GM23338 (cell line): ENCODE measurements around the gene VCL. TPM values are rescaled to one million over a fixed set of nuclear protein-coding genes. Genes with fewer than 3 reads are reported as not detected.

ENCODE experiments used
- ATAC-seq: fragments of 200-7000 bp; cut with Tn5 transposase; 3 replicates; pipeline ENCODE4 v1.9.1; 2020
- DNase-seq: peaks from one replicate; pipeline ENCODE4 v3.0.0-alpha.2; 2015; ENCODE audit warnings: low spot score
- H2AFZ ChIP-seq: fragments of 200-600 bp; sonication (generic); 2 replicates; pipeline ENCODE4 v1.8.0; 2016; ENCODE audit warnings: antibody characterized with exemption, mild to moderate bottlenecking, moderate library complexity
- H3F3A ChIP-seq: fragments of 200-600 bp; sonication (generic); replicated peaks from 2 replicates; pipeline ENCODE4 v1.8.0; 2017; ENCODE audit warnings: antibody characterized with exemption, mixed run types, low read depth
- H3K27ac ChIP-seq: fragments of 200-600 bp; sonication (generic); 2 replicates; pipeline ENCODE4 v1.6.1; 2016; ENCODE audit warnings: low read depth
- H3K27me3 ChIP-seq: fragments of 200-600 bp; sonication (generic); 2 replicates; pipeline ENCODE4 v1.8.0; 2016; ENCODE audit warnings: mild to moderate bottlenecking, mixed run types, moderate library complexity; ENCODE audit not compliant: insufficient read depth
- H3K36me3 ChIP-seq: fragments of 200-600 bp; sonication (generic); 2 replicates; pipeline ENCODE4 v1.8.0; 2016; ENCODE audit warnings: mild to moderate bottlenecking; ENCODE audit not compliant: insufficient read depth
- H3K4me1 ChIP-seq: fragments of 200-600 bp; sonication (generic); 2 replicates; pipeline ENCODE4 v1.8.0; 2016; ENCODE audit warnings: mild to moderate bottlenecking, moderate library complexity; ENCODE audit not compliant: insufficient read depth
- H3K4me2 ChIP-seq: fragments of 200-600 bp; sonication (generic); 2 replicates; pipeline ENCODE4 v1.7.1; 2017; ENCODE audit warnings: mixed run types
- H3K4me3 ChIP-seq: fragments of 200-600 bp; sonication (generic); 2 replicates; pipeline ENCODE4 v1.6.1; 2016; ENCODE audit warnings: mixed run types
- H3K79me2 ChIP-seq: fragments of 200-600 bp; sonication (generic); replicated peaks from 2 replicates; pipeline ENCODE4 v1.8.0; 2017; ENCODE audit warnings: mild to moderate bottlenecking; ENCODE audit not compliant: insufficient read depth
- H3K9me2 ChIP-seq: fragments of 200-600 bp; sonication (generic); 2 replicates; pipeline ENCODE4 v1.8.0; 2017; ENCODE audit not compliant: insufficient read depth
- H4K20me1 ChIP-seq: fragments of 200-600 bp; sonication (generic); replicated peaks from 2 replicates; pipeline ENCODE4 v1.8.0; 2017; ENCODE audit warnings: mild to moderate bottlenecking; ENCODE audit not compliant: insufficient read depth
- H3K27ac Mint-ChIP-seq: 2 replicates; pipeline ENCODE4 v1.8.0; 2020; ENCODE audit warnings: inconsistent platforms, mild to moderate bottlenecking, moderate library complexity, mixed read lengths
- H3K27me3 Mint-ChIP-seq: 3 replicates; pipeline ENCODE4 v1.8.0; 2022; ENCODE audit warnings: low read depth, mild to moderate bottlenecking, moderate library complexity, mixed read lengths, inconsistent platforms; ENCODE audit not compliant: insufficient read depth, poor library complexity
- H3K36me3 Mint-ChIP-seq: 3 replicates; pipeline ENCODE4 v1.8.0; 2021; ENCODE audit warnings: low read depth, mild to moderate bottlenecking, inconsistent platforms, moderate library complexity, mixed read lengths
- H3K4me1 Mint-ChIP-seq: 3 replicates; pipeline ENCODE4 v1.8.0; 2020; ENCODE audit warnings: mild to moderate bottlenecking, inconsistent platforms, mixed read lengths
- H3K4me3 Mint-ChIP-seq: 3 replicates; pipeline ENCODE4 v1.8.0; 2021; ENCODE audit warnings: moderate library complexity, mild to moderate bottlenecking, inconsistent platforms, mixed read lengths
- H3K9me3 Mint-ChIP-seq: 3 replicates; pipeline ENCODE4 v1.8.0; 2020; ENCODE audit warnings: moderate library complexity, mild to moderate bottlenecking, inconsistent platforms, mixed read lengths
- CREB1 ChIP-seq: fragments of 250-450 bp; sonication (Bioruptor Pico); IDR thresholded peaks from 2 replicates; pipeline ENCODE4 v1.5.0; 2020; ENCODE audit warnings: low read depth, mild to moderate bottlenecking, moderate library complexity
- EZH2 ChIP-seq: fragments of 200-600 bp; sonication (generic); IDR thresholded peaks from one replicate; pipeline ENCODE4 v1.8.0; 2017; ENCODE audit warnings: antibody characterized with exemption, mild to moderate bottlenecking, low read depth; ENCODE audit not compliant: unreplicated experiment
- EZH2phosphoT487 ChIP-seq: fragments of 200-600 bp; sonication (generic); IDR thresholded peaks from one replicate; pipeline ENCODE4 v1.8.1; 2018; ENCODE audit warnings: antibody characterized with exemption; ENCODE audit not compliant: unreplicated experiment
- JUNB ChIP-seq: IDR thresholded peaks from one replicate; pipeline ENCODE4 v1.6.1; 2016; ENCODE audit warnings: antibody characterized with exemption; ENCODE audit not compliant: unreplicated experiment
- NANOG ChIP-seq: IDR thresholded peaks from 2 replicates; pipeline ENCODE4 v1.6.1; 2016; ENCODE audit warnings: antibody characterized with exemption, borderline replicate concordance
- POLR2AphosphoS5 ChIP-seq: IDR thresholded peaks from 2 replicates; pipeline ENCODE4 v1.6.1; 2016; ENCODE audit warnings: antibody characterized with exemption, low read depth
- STAT1 ChIP-seq: IDR thresholded peaks from one replicate; pipeline ENCODE4 v1.6.1; 2016; ENCODE audit warnings: antibody characterized with exemption; ENCODE audit not compliant: unreplicated experiment
- ZNF114 ChIP-seq: fragments of 250-450 bp; sonication (Bioruptor Pico); IDR thresholded peaks from 2 replicates; pipeline ENCODE4 v1.5.0; 2020; ENCODE audit warnings: mild to moderate bottlenecking, moderate library complexity
- ZNF331 ChIP-seq: fragments of 250-450 bp; sonication (Bioruptor Pico); IDR thresholded peaks from 2 replicates; pipeline ENCODE4 v1.5.0; 2020; ENCODE audit warnings: low read depth, mild to moderate bottlenecking, moderate library complexity
- polyA plus RNA-seq: library from polyadenylated mRNA; unstranded; fragments of >200 nt; fragmentation: Nextera tagmentation; extraction: Ambion mirVana; gene quantifications from 2 replicates; pipeline ENCODE4 v1.2.1, GENCODE V29; 2016
- total RNA-seq: library from RNA; depleted of rRNA; stranded (reverse); fragments of >200 nt; shearing (Covaris generic); gene quantifications from 2 replicates; pipeline ENCODE4 v1.2.3, GENCODE V29; 2014
- TF ChIP-seq, protein P1 (sequence below): IDR thresholded peaks from one replicate; pipeline ENCODE4 v1.6.1; 2018; ENCODE audit warnings: antibody characterized with exemption; ENCODE audit not compliant: unreplicated experiment
- TF ChIP-seq, protein P2 (sequence below): IDR thresholded peaks from 2 replicates; pipeline ENCODE4 v1.6.1; 2016; ENCODE audit warnings: antibody characterized with exemption
- TF ChIP-seq, protein P3 (sequence below): fragments of 250-450 bp; sonication (Bioruptor Pico); IDR thresholded peaks from 2 replicates; pipeline ENCODE4 v1.5.0; 2020; ENCODE audit warnings: mild to moderate bottlenecking, moderate library complexity
- TF ChIP-seq, protein P4 (sequence below), 2 experiments: fragments of 200-600 bp in 1 of 2; sonication (generic) in 1 of 2; conservative IDR thresholded peaks; 2 replicates each; pipeline versions ENCODE4 v1.5.1 to v1.6.1; 2016 to 2017; ENCODE audit warnings: antibody characterized with exemption in 2 of 2, low read depth in 2 of 2, mild to moderate bottlenecking in 2 of 2, moderate library complexity in 1 of 2

Gene VCL
- total and polyA plus RNA-seq, 2 experiments from 2014 or later = 60.7 to 254 TPM

DNA sequence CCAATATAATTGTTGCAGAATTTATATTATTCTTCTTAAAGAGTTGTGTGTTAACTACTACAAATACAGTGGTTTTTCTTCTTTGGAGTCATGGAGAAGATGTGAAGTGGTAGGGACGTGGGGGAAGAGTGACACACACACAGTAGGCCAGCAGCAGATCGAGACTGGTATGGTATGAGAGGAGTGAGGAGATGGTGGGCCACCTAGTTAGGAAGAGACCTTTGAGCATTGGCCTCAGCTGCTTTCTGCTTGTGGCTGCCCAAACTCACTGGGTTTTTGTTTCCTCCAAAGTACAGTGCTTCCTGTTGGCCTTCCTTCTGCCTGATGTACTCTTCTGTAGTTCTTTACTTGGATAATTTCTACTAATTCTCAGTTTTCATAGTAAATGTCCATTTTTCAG lies 14.6 kb downstream of the VCL start:
- peaks cover 99% of the 10 kb centered on the region for H3K79me2 ChIP-seq
- H3K4me2 ChIP-seq = 0 out of 2 replicates have a peak overlapping the region, but pooled peaks have one; percentile 2
- H3K9me3 Mint-ChIP-seq = no peaks in the 10 kb centered on the region
- no peak overlapping the region for H3K4me3 Mint-ChIP-seq
- peak; percentile 32 for ATAC-seq
- peaks cover 3% of the 10 kb centered on the region; the same call in 1 of the 2 replicates for H3F3A ChIP-seq
- H3K36me3 Mint-ChIP-seq = peaks cover 37% of the 10 kb centered on the region; the same call in 2 of the 3 replicates
- H3K27ac Mint-ChIP-seq = peak overlapping the region; percentile 46
- no peaks in the 10 kb centered on the region for H3K36me3 ChIP-seq
- H3K9me2 ChIP-seq = no peaks in the 10 kb centered on the region
- peaks cover 72% of the 10 kb centered on the region for H4K20me1 ChIP-seq
- no peaks in the 10 kb centered on the region for H3K27me3 ChIP-seq
- no peak overlapping the region for H3K27ac ChIP-seq
- peaks cover 40% of the 10 kb centered on the region for H3K4me1 Mint-ChIP-seq
- H3K27me3 Mint-ChIP-seq = peaks cover 11% of the 10 kb centered on the region
- peaks cover 29% of the 10 kb centered on the region for H3K4me1 ChIP-seq
- no peak for DNase-seq
- no peak for TF ChIP-seq ZNF331
- TF ChIP-seq, protein P1, sequence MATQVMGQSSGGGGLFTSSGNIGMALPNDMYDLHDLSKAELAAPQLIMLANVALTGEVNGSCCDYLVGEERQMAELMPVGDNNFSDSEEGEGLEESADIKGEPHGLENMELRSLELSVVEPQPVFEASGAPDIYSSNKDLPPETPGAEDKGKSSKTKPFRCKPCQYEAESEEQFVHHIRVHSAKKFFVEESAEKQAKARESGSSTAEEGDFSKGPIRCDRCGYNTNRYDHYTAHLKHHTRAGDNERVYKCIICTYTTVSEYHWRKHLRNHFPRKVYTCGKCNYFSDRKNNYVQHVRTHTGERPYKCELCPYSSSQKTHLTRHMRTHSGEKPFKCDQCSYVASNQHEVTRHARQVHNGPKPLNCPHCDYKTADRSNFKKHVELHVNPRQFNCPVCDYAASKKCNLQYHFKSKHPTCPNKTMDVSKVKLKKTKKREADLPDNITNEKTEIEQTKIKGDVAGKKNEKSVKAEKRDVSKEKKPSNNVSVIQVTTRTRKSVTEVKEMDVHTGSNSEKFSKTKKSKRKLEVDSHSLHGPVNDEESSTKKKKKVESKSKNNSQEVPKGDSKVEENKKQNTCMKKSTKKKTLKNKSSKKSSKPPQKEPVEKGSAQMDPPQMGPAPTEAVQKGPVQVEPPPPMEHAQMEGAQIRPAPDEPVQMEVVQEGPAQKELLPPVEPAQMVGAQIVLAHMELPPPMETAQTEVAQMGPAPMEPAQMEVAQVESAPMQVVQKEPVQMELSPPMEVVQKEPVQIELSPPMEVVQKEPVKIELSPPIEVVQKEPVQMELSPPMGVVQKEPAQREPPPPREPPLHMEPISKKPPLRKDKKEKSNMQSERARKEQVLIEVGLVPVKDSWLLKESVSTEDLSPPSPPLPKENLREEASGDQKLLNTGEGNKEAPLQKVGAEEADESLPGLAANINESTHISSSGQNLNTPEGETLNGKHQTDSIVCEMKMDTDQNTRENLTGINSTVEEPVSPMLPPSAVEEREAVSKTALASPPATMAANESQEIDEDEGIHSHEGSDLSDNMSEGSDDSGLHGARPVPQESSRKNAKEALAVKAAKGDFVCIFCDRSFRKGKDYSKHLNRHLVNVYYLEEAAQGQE = no peak
- TF ChIP-seq JUNB = no peak
- TF ChIP-seq, protein P2, sequence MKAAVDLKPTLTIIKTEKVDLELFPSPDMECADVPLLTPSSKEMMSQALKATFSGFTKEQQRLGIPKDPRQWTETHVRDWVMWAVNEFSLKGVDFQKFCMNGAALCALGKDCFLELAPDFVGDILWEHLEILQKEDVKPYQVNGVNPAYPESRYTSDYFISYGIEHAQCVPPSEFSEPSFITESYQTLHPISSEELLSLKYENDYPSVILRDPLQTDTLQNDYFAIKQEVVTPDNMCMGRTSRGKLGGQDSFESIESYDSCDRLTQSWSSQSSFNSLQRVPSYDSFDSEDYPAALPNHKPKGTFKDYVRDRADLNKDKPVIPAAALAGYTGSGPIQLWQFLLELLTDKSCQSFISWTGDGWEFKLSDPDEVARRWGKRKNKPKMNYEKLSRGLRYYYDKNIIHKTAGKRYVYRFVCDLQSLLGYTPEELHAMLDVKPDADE = no peak
- no peak for TF ChIP-seq ZNF114 (CRISPR knock-in tag)
- TF ChIP-seq POLR2AphosphoS5 = no peak
- TF ChIP-seq STAT1 = no peak
- no peak for TF ChIP-seq CREB1
- no peak for TF ChIP-seq EZH2phosphoT487
- no peak for TF ChIP-seq EZH2
- no peak for TF ChIP-seq NANOG
- TF ChIP-seq, protein P3, sequence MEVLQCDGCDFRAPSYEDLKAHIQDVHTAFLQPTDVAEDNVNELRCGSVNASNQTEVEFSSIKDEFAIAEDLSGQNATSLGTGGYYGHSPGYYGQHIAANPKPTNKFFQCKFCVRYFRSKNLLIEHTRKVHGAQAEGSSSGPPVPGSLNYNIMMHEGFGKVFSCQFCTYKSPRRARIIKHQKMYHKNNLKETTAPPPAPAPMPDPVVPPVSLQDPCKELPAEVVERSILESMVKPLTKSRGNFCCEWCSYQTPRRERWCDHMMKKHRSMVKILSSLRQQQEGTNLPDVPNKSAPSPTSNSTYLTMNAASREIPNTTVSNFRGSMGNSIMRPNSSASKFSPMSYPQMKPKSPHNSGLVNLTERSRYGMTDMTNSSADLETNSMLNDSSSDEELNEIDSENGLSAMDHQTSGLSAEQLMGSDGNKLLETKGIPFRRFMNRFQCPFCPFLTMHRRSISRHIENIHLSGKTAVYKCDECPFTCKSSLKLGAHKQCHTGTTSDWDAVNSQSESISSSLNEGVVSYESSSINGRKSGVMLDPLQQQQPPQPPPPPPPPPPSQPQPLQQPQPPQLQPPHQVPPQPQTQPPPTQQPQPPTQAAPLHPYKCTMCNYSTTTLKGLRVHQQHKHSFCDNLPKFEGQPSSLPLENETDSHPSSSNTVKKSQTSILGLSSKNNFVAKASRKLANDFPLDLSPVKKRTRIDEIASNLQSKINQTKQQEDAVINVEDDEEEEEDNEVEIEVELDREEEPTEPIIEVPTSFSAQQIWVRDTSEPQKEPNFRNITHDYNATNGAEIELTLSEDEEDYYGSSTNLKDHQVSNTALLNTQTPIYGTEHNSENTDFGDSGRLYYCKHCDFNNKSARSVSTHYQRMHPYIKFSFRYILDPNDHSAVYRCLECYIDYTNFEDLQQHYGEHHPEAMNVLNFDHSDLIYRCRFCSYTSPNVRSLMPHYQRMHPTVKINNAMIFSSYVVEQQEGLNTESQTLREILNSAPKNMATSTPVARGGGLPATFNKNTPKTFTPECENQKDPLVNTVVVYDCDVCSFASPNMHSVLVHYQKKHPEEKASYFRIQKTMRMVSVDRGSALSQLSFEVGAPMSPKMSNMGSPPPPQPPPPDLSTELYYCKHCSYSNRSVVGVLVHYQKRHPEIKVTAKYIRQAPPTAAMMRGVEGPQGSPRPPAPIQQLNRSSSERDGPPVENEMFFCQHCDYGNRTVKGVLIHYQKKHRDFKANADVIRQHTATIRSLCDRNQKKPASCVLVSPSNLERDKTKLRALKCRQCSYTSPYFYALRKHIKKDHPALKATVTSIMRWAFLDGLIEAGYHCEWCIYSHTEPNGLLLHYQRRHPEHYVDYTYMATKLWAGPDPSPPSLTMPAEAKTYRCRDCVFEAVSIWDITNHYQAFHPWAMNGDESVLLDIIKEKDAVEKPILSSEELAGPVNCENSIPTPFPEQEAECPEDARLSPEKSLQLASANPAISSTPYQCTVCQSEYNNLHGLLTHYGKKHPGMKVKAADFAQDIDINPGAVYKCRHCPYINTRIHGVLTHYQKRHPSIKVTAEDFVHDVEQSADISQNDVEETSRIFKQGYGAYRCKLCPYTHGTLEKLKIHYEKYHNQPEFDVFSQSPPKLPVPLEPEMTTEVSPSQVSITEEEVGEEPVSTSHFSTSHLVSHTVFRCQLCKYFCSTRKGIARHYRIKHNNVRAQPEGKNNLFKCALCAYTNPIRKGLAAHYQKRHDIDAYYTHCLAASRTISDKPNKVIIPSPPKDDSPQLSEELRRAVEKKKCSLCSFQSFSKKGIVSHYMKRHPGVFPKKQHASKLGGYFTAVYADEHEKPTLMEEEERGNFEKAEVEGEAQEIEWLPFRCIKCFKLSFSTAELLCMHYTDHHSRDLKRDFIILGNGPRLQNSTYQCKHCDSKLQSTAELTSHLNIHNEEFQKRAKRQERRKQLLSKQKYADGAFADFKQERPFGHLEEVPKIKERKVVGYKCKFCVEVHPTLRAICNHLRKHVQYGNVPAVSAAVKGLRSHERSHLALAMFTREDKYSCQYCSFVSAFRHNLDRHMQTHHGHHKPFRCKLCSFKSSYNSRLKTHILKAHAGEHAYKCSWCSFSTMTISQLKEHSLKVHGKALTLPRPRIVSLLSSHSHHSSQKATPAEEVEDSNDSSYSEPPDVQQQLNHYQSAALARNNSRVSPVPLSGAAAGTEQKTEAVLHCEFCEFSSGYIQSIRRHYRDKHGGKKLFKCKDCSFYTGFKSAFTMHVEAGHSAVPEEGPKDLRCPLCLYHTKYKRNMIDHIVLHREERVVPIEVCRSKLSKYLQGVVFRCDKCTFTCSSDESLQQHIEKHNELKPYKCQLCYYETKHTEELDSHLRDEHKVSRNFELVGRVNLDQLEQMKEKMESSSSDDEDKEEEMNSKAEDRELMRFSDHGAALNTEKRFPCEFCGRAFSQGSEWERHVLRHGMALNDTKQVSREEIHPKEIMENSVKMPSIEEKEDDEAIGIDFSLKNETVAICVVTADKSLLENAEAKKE = no peak
- TF ChIP-seq, protein P4, sequence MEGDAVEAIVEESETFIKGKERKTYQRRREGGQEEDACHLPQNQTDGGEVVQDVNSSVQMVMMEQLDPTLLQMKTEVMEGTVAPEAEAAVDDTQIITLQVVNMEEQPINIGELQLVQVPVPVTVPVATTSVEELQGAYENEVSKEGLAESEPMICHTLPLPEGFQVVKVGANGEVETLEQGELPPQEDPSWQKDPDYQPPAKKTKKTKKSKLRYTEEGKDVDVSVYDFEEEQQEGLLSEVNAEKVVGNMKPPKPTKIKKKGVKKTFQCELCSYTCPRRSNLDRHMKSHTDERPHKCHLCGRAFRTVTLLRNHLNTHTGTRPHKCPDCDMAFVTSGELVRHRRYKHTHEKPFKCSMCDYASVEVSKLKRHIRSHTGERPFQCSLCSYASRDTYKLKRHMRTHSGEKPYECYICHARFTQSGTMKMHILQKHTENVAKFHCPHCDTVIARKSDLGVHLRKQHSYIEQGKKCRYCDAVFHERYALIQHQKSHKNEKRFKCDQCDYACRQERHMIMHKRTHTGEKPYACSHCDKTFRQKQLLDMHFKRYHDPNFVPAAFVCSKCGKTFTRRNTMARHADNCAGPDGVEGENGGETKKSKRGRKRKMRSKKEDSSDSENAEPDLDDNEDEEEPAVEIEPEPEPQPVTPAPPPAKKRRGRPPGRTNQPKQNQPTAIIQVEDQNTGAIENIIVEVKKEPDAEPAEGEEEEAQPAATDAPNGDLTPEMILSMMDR (conservative IDR thresholded peaks at IDR 0.05; ENCODE audit: low read depth in 2 of 2) = no peak
- no peak overlapping the region for H2AFZ ChIP-seq
- H3K4me3 ChIP-seq = no peak overlapping the region
